ENCODE measurements around the gene TGM1. TPM values are rescaled to one million over a fixed set of nuclear protein-coding genes. Genes with fewer than 3 reads are reported as not detected.

The TGM1 gene
- total RNA-seq, 1 donor from 2014 or later, result 5.9 TPM

DNA sequence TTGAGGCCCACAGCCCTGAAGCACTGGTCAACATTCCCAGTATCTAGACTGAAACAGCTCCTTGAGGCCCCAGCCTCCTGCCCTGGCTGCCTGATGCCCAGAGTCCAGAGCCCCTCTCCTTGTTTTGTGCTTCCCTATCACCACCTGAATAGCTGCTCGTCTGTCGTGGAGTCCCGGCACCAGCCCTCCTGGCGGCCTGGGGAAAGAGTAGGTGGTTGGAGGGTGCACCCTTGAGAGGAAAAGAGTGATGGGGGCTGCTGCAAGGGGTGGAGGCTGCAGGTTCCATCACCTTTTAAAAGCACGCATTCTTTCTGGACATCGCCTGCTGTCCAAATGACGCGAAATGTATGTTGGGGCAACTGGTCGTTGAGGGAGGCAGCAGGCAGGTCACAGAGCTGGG is 5.2 kb upstream of the TGM1 start:
- Histone ChIP-seq H3K36me3 (peaks cover 64% of the 10 kb centered on the region), H3K9me3 (no peaks in the 10 kb centered on the region), H3K27me3 (ENCODE audit: low read depth) (no peaks in the 10 kb centered on the region), H3K4me3 (no peak overlapping the region), H3K27ac (no peak overlapping the region), H3K4me1 (peaks cover 20% of the 10 kb centered on the region)
- TF ChIP-seq, protein P1, sequence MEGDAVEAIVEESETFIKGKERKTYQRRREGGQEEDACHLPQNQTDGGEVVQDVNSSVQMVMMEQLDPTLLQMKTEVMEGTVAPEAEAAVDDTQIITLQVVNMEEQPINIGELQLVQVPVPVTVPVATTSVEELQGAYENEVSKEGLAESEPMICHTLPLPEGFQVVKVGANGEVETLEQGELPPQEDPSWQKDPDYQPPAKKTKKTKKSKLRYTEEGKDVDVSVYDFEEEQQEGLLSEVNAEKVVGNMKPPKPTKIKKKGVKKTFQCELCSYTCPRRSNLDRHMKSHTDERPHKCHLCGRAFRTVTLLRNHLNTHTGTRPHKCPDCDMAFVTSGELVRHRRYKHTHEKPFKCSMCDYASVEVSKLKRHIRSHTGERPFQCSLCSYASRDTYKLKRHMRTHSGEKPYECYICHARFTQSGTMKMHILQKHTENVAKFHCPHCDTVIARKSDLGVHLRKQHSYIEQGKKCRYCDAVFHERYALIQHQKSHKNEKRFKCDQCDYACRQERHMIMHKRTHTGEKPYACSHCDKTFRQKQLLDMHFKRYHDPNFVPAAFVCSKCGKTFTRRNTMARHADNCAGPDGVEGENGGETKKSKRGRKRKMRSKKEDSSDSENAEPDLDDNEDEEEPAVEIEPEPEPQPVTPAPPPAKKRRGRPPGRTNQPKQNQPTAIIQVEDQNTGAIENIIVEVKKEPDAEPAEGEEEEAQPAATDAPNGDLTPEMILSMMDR (IDR thresholded peaks at IDR 0.05), result no peak
- no peak for DNase-seq
- intact Hi-C loops (cut with DNase I), result no loop called here
- no peak for ATAC-seq

DNA sequence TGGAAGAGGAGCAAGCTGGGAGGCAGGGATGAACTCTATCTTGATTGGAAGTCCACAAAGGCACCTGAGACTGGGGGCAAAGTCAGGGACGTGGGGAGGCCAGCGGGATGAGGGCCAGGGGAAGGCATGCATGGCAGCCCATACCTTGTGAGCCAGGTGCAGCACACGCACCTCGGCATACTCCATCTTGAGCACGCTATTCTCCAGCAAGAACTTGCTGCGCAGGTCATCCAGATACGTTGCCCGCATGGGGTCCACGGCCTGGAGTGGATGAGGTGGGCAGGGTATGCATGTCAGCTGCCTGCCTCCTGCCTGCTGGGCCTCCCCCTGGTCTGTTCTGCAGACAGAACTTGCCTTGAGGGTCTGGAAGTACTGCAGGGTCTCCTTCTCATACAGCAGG is 4.5 kb upstream of the TGM1 start:
- intact Hi-C loops (cut with DNase I), result no loop called here

GRCh38 chr14:24266344-24267244 is 3.6 kb upstream of the TGM1 start:
- no peak for DNase-seq

More for the DNA sequence above, 4.5 kb upstream of the TGM1 start:
- Histone ChIP-seq H3K4me1 (peaks cover 13% of the 10 kb centered on the region), H3K36me3 (peaks cover 64% of the 10 kb centered on the region), H3K27me3 (ENCODE audit: low read depth) (no peaks in the 10 kb centered on the region), H3K9me3 (no peaks in the 10 kb centered on the region), H3K27ac (no peak overlapping the region), H3K4me3 (no peak overlapping the region)
- TF ChIP-seq, protein P1 (IDR thresholded peaks at IDR 0.05), result no peak
- ATAC-seq (no peak), DNase-seq (no peak)

GRCh38 chr14:24264298-24264697 is 1.3 kb upstream of the TGM1 start:
- TF ChIP-seq, protein P1 (IDR thresholded peaks at IDR 0.05), result no peak
- no peak overlapping the region for H3K27ac ChIP-seq
- DNase-seq, result no peak
- H3K4me3 ChIP-seq, result no peak overlapping the region
- no peaks in the 10 kb centered on the region for H3K27me3 ChIP-seq (ENCODE audit: low read depth)
- H3K4me1 ChIP-seq, result peaks cover 5% of the 10 kb centered on the region
- no peak for ATAC-seq
- intact Hi-C loops (cut with DNase I), result no loop called here
- H3K9me3 ChIP-seq, result no peaks in the 10 kb centered on the region
- peaks cover 54% of the 10 kb centered on the region for H3K36me3 ChIP-seq

More at GRCh38 chr14:24266344-24267244, 3.6 kb upstream of the TGM1 start:
- Histone ChIP-seq H3K27me3 (ENCODE audit: low read depth) (no peaks in the 10 kb centered on the region), H3K9me3 (no peaks in the 10 kb centered on the region), H3K27ac (no peak overlapping the region), H3K4me3 (no peak overlapping the region), H3K4me1 (peaks cover 4% of the 10 kb centered on the region), H3K36me3 (peaks cover 64% of the 10 kb centered on the region)
- intact Hi-C loops (cut with DNase I), result no loop called here
- TF ChIP-seq, protein P1 (IDR thresholded peaks at IDR 0.05), result no peak
- ATAC-seq, result no peak

DNA sequence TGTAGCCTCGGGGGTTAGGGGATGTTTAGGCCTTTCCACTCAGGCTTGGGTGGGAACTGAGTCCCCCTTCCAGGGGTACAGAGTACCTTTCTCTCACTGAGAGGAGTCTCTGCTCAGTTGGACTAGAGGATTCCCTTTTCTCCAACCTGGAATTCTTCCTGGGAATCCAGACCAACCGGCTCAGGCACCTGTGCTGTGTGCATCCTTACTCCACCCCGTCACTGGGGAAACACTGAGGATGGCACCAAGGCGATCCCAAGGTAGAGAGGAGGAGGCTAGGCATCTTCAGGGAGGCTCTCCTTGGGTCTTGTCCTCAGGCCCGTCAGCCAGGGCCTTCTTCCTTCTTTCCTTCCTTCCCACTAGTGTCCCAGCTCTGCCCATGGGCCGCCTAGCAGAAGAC is 871 bp upstream of the TGM1 start:
- H3K27ac ChIP-seq, result no peak overlapping the region
- peaks cover 9% of the 10 kb centered on the region for H3K4me1 ChIP-seq
- ATAC-seq (no peak), DNase-seq (no peak)
- TF ChIP-seq, protein P1 (IDR thresholded peaks at IDR 0.05), result no peak
- H3K4me3 ChIP-seq, result no peak overlapping the region
- no peaks in the 10 kb centered on the region for H3K9me3 ChIP-seq
- H3K27me3 ChIP-seq (ENCODE audit: low read depth), result no peaks in the 10 kb centered on the region
- intact Hi-C loops (cut with DNase I), result no loop called here
- H3K36me3 ChIP-seq, result peaks cover 50% of the 10 kb centered on the region

All from lower lobe of right lung (tissue), 2 donors.